Sigmoid colon (tissue), 7 donors: ENCODE results near the gene PARD3. TPM values are rescaled to one million over a fixed set of nuclear protein-coding genes. Genes with fewer than 3 reads are reported as not detected.

Experiments
- DNase-seq: peaks from one replicate; pipeline ENCODE4 v3.0.0-alpha.2; 2019
- H3K27ac ChIP-seq, 4 donors: fragments of 200-600 bp; sonication (generic); one replicate each; pipeline ENCODE4 v1.5.1; 2016 to 2019; ENCODE audit warnings: mild to moderate bottlenecking in 1 of 4
- H3K27me3 ChIP-seq, 3 donors: fragments of 200-600 bp; sonication (generic); one replicate each; pipeline ENCODE4 v1.5.1; 2019; ENCODE audit warnings: mild to moderate bottlenecking in 1 of 3
- H3K36me3 ChIP-seq, 4 donors: fragments of 200-600 bp; sonication (generic); one replicate each; pipeline ENCODE4 v1.5.1; 2016 to 2019
- H3K4me1 ChIP-seq, 4 donors: fragments of 200-600 bp; sonication (generic); one replicate each; pipeline ENCODE4 v1.5.1; 2017 to 2019
- H3K4me3 ChIP-seq, 4 donors: fragments of 200-600 bp; sonication (generic); one replicate each; pipeline ENCODE4 v1.5.1; 2017 to 2019; ENCODE audit warnings: mild to moderate bottlenecking in 2 of 4, moderate library complexity in 1 of 4
- H3K9me3 ChIP-seq, 4 donors: fragments of 200-600 bp in 3 of 4; sonication (generic) in 3 of 4; one replicate each; pipeline versions ENCODE4 v1.5.1 to v1.6.1; 2013 to 2019
- EP300 ChIP-seq, 4 donors: sonication (generic); formaldehyde crosslinking; IDR thresholded peaks; one replicate each; pipeline ENCODE4 v1.6.1; 2017; ENCODE audit warnings: antibody characterized with exemption in 4 of 4
- POLR2A ChIP-seq, 2 donors: fragments of 450-650 bp; IDR thresholded peaks; one replicate each; pipeline ENCODE4 v1.6.1; 2016; ENCODE audit warnings: antibody characterized with exemption in 2 of 2, mild to moderate bottlenecking in 2 of 2, moderate library complexity in 2 of 2
- POLR2AphosphoS5 ChIP-seq, 4 donors: sonication (generic); formaldehyde crosslinking; IDR thresholded peaks; one replicate each; pipeline ENCODE4 v1.6.1; 2017; ENCODE audit warnings: antibody characterized with exemption in 4 of 4
- WGBS, 2 donors: extraction: QIAGEN DNeasy Blood & Tissue Kit; methylation state at CpG; one replicate each; pipeline ENCODE4 v1.1.7; 2013; 5-methylcytosine and 5-hydroxymethylcytosine counted together
- intact Hi-C: fragments of 100-400 bp; cut with DNase I; formaldehyde crosslinking; loops from one replicate; pipeline ENCODE4 v1.15.1; 2023
- polyA plus RNA-seq, 3 donors: library from polyadenylated mRNA; stranded (reverse); fragments of 200-250 nt; gene quantifications; one replicate each; pipeline ENCODE4 v1.2.3, GENCODE V29; 2013
- total RNA-seq, 4 donors: library from RNA; depleted of rRNA; stranded (reverse); fragments of >200 nt; gene quantifications; one replicate each; pipeline ENCODE4 v1.1.0, GENCODE V29; 2016
- TF ChIP-seq, protein P1 (sequence below), 4 experiments: fragments of 450-650 bp in 3 of 4; fragments of 200-600 bp in 1 of 4; IDR thresholded peaks; one replicate each; pipeline ENCODE4 v1.5.1; 2016 to 2019; ENCODE audit warnings: antibody characterized with exemption in 4 of 4, mild to moderate bottlenecking in 3 of 4, moderate library complexity in 2 of 4
- donor health status: healthy with polysubstance abuse.
- donor health status: Bipolar disorder and iron deficiency.
- donor health status: healthy.

Gene PARD3
- total and polyA plus RNA-seq, 7 donors, result 17.5 to 96.4 (median 75.9) TPM

DNA sequence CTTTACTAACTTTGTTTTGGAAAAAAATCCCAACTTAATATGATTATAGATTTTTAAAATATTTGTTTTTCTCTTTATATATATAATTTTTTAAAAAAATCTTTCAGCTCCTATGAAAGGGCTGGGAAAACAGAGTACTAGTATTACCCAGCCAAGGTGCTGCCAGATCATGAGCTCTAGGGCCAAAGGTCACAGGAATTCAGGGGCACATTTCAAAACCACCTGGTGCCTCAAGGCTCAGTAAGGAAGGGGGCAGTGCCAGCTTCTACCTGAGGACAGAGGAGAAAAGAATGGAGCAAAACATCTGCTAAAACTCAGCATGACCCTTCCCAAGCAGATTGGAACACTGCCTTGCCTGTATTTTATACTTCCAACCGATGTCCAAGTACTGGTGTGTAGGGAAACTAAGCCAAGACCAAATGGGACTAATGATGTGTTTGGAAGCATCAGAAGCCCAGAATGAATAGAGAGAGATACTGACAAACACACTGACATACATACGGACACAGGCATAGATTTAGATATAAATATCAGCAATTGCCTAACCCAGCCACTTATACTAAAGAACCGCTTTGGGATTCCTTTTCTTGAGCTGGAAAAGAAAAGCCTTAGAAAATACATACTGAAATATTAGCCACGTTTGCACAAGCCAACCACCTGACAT is 667.3 kb downstream of the PARD3 start:
- H3K27ac ChIP-seq, result no peak overlapping the region
- no peak overlapping the region for H3K4me3 ChIP-seq
- intact Hi-C loops, result no loop called here
- no peak for DNase-seq
- H3K9me3 ChIP-seq, result no peaks in the 10 kb centered on the region
- H3K36me3 ChIP-seq, result no peaks in the 10 kb centered on the region
- TF ChIP-seq EP300 (IDR thresholded peaks at IDR 0.05), result no peak
- no peak for TF ChIP-seq POLR2AphosphoS5 (IDR thresholded peaks at IDR 0.05)
- TF ChIP-seq POLR2A (IDR thresholded peaks at IDR 0.05), result no peak
- TF ChIP-seq, protein P1, sequence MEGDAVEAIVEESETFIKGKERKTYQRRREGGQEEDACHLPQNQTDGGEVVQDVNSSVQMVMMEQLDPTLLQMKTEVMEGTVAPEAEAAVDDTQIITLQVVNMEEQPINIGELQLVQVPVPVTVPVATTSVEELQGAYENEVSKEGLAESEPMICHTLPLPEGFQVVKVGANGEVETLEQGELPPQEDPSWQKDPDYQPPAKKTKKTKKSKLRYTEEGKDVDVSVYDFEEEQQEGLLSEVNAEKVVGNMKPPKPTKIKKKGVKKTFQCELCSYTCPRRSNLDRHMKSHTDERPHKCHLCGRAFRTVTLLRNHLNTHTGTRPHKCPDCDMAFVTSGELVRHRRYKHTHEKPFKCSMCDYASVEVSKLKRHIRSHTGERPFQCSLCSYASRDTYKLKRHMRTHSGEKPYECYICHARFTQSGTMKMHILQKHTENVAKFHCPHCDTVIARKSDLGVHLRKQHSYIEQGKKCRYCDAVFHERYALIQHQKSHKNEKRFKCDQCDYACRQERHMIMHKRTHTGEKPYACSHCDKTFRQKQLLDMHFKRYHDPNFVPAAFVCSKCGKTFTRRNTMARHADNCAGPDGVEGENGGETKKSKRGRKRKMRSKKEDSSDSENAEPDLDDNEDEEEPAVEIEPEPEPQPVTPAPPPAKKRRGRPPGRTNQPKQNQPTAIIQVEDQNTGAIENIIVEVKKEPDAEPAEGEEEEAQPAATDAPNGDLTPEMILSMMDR (IDR thresholded peaks at IDR 0.05), result no peak
- H3K4me1 ChIP-seq, result no peaks in the 10 kb centered on the region
- WGBS, 2 donors, result 68 to 73% methylated on average over 4 of the region's 4 CpGs
- H3K27me3 ChIP-seq, result no peaks in the 10 kb centered on the region

DNA sequence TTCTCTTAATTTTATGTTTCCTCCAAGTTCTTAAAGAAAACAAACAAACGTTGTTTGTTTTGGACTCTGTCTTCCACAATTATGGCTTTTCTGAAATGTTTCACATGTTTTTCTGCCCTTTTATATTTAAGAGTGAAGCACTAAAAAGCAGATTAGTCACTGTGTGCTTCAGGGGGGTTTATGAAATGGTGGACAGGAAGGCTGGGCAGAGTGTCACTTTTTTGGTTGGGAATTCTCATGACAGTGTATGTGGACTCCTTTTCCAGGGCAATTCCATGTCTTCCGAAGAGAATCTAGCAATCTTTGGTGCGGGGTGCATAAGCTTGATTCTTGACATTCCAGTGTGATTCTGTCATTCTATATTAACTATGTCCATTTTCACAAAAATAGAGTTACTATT is 669.4 kb downstream of the PARD3 start:
- 82 to 91% methylated on average over 3 of the region's 3 CpGs for WGBS, 2 donors
- Histone ChIP-seq H3K36me3 (no peaks in the 10 kb centered on the region), H3K4me1 (no peaks in the 10 kb centered on the region), H3K4me3 (no peak overlapping the region), H3K9me3 (no peaks in the 10 kb centered on the region), H3K27me3 (no peaks in the 10 kb centered on the region), H3K27ac (no peak overlapping the region)
- no peak for DNase-seq
- TF ChIP-seq EP300 (IDR thresholded peaks at IDR 0.05) (no peak), POLR2A (IDR thresholded peaks at IDR 0.05) (no peak), POLR2AphosphoS5 (IDR thresholded peaks at IDR 0.05) (no peak)
- TF ChIP-seq, protein P1 (IDR thresholded peaks at IDR 0.05), result no peak
- intact Hi-C loops, result no loop called here

DNA sequence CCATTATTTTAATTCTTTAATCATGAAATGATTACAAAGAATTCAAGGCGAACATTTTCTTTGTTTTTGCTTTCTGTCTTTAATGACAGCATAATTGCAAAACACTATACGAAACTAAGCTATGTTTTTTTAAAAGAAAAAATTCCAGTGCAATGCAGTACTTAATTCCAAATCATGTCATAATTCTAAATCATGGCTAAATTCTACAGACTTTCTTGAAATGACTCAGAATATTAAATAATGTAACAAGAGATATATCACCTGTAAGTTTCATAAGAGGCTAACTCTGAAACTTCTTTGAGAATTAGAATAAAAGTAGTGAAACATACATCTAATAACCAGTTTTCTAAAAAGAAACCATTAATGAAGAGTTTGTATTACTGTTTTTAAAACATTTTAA is 671.6 kb downstream of the PARD3 start:
- no peak for TF ChIP-seq EP300 (IDR thresholded peaks at IDR 0.05)
- Histone ChIP-seq H3K36me3 (no peaks in the 10 kb centered on the region), H3K27ac (no peak overlapping the region), H3K4me1 (no peaks in the 10 kb centered on the region), H3K4me3 (no peak overlapping the region), H3K9me3 (no peaks in the 10 kb centered on the region), H3K27me3 (no peaks in the 10 kb centered on the region)
- intact Hi-C loops, result no loop called here
- DNase-seq, result no peak
- 83 to 92% methylated on average over 2 of the region's 2 CpGs for WGBS, 2 donors

DNA sequence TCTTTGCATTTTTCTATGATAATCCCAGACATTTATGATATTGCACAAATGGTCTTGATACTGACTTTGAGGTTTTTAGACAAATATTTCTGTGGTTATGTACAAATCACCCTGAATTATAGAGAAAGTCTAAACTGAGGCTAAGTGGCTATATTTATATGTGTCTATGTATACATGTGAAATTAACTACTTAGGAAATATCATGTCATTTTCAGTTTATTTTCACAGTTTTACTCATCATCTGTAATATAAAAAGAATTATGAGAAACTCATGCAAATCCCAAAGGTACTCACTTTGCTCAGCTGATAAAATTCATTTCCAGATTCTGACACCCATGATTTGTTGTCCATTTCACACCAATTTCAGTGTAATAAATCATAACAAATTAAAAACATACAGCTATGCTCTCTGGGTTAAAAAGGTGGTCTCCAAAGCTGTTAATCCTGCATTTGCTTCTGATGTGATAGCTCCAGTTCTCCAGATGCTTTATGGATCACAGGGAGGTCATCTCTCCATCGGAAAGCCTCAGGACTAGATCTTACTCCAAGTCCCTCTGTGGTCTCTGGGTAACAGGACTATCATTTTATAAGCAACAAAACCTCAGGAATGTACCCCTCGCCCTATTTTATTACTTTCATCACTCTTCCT is 673.9 kb downstream of the PARD3 start:
- intact Hi-C loops, result no loop called here
- no peaks in the 10 kb centered on the region for H3K27me3 ChIP-seq
- H3K27ac ChIP-seq, result no peak overlapping the region
- no peaks in the 10 kb centered on the region for H3K4me1 ChIP-seq
- TF ChIP-seq, protein P1 (IDR thresholded peaks at IDR 0.05), result no peak
- TF ChIP-seq POLR2AphosphoS5 (IDR thresholded peaks at IDR 0.05) (no peak), POLR2A (IDR thresholded peaks at IDR 0.05) (no peak), EP300 (IDR thresholded peaks at IDR 0.05) (no peak)
- H3K9me3 ChIP-seq, result no peaks in the 10 kb centered on the region
- no peaks in the 10 kb centered on the region for H3K36me3 ChIP-seq
- H3K4me3 ChIP-seq, result no peak overlapping the region
- WGBS, 2 donors, result 78 to 81% methylated on average over 2 of the region's 2 CpGs
- DNase-seq, result no peak

DNA sequence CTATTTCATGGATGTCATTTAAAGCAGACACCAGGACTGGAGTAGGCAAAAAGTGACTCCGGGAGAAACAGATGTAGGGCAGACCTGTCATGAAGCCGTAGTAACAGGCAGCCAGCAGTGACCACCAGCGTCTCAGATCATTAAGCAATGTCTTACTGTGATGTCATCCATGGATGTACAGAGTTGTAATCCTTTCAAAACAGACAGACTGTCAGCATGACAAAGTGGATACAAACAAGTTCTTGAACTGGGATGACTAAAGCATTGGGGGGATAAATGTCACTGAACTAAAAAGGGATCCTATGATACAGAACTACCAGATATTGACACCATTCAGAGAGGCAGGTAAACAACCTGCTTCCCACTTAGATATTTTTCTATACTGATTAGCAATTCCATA is 675.5 kb downstream of the PARD3 start:
- intact Hi-C loops, result no loop called here

More for the DNA sequence above, 675.5 kb downstream of the PARD3 start:
- H3K27ac ChIP-seq, result no peak overlapping the region
- H3K9me3 ChIP-seq, result no peaks in the 10 kb centered on the region
- H3K4me3 ChIP-seq, result no peak overlapping the region
- H3K4me1 ChIP-seq, result no peaks in the 10 kb centered on the region
- WGBS, 2 donors, result 90 to 92% methylated on average over 3 of the region's 3 CpGs
- H3K27me3 ChIP-seq, result no peaks in the 10 kb centered on the region
- no peaks in the 10 kb centered on the region for H3K36me3 ChIP-seq
- no peak for DNase-seq
- TF ChIP-seq, protein P1 (IDR thresholded peaks at IDR 0.05), result no peak
- TF ChIP-seq POLR2AphosphoS5 (IDR thresholded peaks at IDR 0.05), result no peak
